ENCODE data around the gene FOXK2.
A peak's percentile ranks its signal among the peaks of the same experiment; 100 is the strongest.

Gene FOXK2

DNA sequence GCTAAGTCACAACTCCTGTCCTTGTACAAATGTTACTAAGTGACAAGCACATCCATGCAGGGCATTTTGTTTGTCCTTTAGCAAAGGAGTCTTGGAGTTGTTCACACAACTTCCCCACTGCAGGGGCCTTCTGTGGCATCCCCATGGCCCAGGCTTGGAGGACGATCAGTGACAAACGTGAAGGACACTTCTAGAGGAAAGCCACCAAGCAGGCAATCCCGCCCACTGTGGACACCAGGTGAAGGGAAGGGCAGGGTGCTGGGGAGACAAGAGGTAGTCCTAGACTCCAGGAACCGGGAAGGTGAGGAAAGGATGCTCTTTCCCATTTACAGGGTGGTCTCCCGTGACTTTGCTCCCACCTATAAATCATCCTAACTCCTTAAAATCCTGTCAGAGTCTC is 124.6 kb downstream of the FOXK2 start:
- DNase-seq (ENCODE audit: low spot score) = no peak

GRCh38 chr17:82645516-82645915 is 126.0 kb downstream of the FOXK2 start:
- no peak for DNase-seq (ENCODE audit: low spot score)

DNA sequence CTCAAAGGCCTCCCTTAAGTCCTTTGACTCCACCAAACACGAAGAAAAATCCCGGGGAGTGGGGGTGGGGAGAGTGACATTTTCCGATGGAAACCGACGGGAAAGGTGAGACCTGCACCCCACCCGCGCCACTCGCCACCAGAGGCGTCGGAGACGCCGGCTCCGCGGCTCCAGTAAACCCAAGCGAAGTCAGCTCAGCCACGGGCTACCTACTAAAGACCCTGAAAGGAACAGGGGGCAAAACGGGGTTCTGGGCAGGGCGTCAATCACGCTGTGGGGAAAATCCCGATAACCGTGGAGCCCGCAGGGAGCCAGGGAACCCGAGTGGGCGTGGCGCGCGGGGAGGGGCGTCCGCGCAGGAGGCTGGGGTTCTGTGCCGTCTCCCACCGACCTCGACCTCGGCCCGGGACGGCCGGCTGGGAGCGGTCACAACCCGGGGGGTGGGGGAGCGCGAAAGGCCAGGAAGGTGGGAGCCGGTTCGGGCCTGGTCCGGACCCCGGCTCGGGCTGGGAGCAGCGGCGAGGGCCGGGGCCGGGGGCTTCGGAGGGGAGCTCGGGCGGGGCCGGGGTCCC is 128.1 kb downstream of the FOXK2 start:
- DNase-seq (ENCODE audit: low spot score) = no peak

DNA sequence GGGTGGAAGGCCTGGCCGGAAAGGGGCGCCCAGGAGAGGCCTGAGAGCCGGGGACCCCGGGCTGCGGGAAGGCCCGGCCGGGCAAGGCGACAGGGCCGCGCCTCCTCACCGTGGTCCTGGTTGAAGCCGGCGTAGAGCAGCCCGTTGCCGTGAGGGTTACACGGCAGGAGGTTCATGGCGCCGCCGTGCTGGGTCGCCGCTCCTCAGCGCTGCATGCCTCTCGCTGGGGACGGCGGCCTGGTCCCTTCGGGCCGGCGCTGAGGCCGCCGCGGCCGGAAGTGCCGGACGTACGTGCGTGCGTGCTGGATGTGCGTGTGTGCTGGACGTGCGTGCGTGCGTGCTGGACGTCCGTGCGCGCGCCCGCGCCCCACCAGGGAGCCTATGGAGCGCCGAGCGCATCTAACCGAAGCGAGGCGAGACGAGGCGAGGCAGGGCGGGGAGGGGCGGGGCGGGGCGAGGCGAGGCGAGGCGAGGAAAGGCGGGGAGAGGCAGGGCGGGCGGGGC is 128.7 kb downstream of the FOXK2 start, which contains the start of gene WDR45B:
Gene WDR45B, minus strand, starts transcription at position 280 of the 504 bp plus-strand sequence. Its CDS starts 104 bp downstream, at position 176.
- DNase-seq (ENCODE audit: low spot score) = peak; percentile 95

DNA sequence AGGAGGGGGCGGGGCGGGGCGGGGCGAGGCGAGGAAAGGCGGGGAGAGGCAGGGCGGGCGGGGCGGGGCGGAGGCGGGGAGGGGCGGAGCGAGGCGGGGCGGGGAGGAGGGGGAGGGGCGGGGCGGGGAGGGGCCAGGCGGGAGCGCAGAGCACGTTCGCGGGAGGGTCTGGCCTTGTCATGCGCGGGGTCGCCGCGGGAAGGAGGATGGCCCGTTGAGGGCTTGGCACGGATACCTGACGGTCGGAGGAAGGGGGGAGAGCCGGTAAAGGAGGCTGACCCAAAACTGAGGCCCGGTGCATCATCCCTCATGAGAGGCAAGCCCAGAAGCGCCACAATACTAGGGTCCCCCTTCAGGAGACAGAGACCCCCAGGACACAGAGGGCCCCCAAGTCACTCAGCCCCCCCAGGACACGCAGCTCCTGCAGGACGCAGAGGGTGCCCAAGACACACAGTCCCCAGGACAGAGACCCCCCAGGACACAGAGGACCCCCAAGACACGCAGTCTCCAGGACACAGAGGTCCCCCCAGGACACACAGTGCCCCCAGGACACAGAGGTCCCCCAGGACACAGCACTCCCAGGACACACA is 129.3 kb downstream of the FOXK2 start:
- DNase-seq (ENCODE audit: low spot score) = peak; percentile 20

DNA sequence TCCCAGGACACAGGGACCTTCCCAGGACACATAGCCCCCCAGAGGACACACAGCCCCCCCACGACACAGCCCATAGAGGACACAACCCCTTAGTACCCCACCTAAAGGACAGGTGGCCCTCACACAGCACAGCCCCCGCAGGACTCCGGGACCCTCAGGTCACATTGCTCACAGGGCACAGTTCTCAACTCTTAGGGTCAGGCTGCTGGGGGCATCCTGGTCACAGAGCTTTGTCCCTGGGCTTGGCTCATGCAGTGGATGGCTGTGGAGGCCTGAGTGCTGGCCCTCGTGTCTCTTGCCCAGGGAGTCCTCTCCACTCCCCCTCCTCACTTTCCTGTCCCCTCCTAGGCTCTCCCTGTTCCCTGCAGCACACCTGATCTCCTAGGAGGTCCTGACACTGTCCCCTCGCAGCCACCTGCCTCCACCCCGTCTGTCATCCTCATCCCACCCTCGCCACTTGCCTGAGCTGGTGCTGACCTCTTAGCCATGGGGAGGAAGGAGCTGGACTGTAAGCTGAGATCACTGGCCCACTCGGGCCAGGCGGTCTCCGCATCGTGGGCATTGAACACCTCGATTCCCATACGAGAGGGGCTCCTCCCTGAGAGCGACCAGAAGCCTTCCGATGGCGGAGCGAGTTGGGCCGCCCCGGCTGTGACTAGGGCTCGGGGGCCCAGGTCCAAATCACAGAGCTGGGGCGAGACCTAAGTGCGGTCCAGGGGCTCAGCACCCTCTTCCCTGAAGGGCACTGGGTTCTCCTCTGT is 130.1 kb downstream of the FOXK2 start:
- DNase-seq (ENCODE audit: low spot score) = no peak

GRCh38 chr17:82650723-82651122 is 131.2 kb downstream of the FOXK2 start:
- no peak for DNase-seq (ENCODE audit: low spot score)

DNA sequence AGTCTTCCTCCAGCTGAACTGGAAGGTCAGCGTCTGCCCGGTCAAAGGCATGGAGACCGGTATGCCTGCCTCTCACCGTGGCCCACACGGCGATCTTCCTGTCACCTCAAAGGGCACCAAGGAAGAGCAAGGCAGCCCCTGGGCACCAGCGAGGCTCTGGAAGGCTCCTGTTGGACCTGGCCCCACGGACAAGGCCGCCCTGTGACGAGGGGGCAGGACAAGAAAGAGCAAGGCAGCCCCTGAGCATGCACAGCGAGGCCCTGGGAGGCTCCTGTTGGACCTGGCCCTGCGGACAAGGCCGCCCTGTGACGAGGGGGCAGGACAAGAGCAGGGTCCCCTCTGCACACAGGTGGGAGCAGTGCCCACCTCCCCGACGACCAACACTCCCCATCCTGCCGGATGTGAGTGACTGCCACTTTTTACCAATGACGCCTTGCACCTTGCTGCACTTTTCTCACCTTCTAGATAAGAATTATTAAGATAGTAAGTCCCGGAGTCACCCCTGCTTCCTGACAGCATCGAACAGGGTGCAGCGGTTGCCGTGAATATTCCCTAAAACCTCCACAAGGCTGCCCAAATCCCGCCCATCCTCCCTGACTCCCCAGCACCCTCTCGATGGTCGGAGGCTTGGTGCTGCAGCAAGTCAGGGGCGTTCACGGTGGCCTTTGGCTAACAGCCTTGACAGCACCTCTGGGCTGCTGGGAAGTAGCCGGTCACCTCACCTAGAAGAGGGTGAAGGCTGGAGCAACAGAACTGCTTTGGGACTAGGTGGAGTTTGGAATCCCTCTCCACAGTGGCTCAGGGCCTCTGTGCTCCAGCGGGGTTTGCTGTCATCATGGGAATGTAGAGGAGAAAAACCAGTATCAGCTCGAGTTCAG is 134.4 kb downstream of the FOXK2 start:
- no peak for DNase-seq (ENCODE audit: low spot score)

Data from SW480 (cell line).